Cerebellar nuclear complex (tissue), 1 donor: ENCODE data around the gene WIPI1.
"Not testable (repeated sequence)": the region's sequence is repeated elsewhere in the genome, so short reads cannot be mapped to it uniquely, and the experiment has no call there.

Source experiments
- DNase-seq, 2 experiments: peaks; one replicate each; lab custom pipeline; 2025; lab: John Stamatoyannopoulos, UW

WIPI1 gene

DNA sequence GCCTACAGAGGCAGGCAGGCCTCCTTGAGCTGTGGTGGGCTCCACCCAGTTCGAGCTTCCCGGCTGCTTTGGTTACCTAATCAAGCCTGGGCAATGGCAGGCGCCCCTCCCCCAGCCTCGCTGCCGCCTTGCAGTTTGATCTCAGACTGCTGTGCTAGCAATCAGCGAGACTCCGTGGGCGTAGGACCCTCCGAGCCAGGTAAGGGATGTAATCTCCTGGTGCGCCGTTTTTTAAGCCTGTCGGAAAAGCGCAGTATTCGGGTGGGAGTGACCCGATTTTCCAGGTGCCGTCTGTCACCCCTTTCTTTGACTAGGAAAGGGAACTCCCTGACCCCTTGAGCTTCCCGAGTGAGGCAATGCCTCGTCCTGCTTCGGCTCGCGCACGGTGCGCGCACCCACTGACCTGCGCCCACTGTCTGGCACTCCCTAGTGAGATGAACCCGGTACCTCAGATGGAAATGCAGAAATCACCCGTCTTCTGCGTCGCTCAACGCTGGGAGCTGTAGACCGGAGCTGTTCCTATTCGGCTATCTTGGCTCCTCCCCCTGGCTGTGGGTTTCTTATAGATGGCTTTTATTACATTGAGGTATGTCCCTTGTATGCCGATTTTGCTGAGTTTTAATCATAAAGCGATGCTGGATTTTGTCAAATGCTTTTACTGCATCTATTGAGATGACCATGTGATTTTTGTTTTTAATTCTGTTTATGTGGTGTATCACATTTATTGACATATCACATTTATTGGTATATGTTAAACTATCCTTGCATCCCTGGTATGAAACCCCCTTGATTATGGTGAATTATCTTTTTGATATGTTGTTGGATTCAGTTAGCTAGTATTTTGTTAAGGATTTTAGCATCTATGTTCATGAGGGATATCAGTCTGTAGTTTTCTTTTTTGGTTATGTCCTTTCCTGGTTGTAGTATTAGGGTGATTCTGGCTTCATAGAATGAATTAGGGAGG, 43.4 kb downstream of the WIPI1 start:
- DNase-seq, result not testable (repeated sequence)

- not testable (repeated sequence) for DNase-seq
Observed at GRCh38 chr17:68407656-68408055, 49.6 kb downstream of the WIPI1 start.

DNA sequence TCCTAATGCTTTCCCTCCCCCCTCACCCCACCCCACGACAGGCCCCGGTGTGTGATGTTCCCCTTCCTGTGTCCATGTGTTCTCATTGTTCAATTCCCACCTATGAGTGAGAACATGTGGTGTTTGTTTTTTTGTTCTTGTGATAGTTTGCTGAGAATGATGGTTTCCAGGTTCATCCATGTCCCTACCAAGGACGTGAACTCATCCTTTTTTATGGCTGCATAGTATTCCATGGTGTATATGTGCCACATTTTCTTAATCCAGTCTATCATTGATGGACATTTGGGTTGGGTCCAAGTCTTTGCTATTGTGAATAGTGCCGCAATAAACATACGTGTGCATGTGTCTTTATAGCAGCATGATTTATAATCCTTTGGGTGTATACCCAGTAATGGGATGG, 53.5 kb downstream of the WIPI1 start:
- not testable (repeated sequence) for DNase-seq

GRCh38 chr17:68403122-68403521, 54.2 kb downstream of the WIPI1 start:
- DNase-seq, result no peak

DNA sequence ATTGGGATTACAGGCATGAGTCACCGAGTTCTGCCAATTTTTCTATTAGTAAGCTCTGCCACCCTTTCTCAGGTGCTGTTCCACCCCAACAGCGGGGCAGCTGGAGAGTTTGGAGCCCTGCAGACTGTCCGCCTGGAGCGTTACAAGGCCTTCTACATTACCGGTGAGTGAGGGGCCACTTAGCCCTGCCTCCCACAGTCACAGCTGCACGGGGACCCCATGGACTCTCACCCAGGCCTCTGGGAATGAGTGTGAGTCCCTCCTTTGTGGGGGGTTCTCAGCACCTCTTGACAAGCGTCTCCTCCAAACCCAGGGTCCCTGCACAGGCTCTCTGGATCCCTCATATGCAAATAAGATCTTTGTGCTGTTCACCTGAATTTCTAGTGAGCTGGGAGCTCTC, 56.0 kb downstream of the WIPI1 start:
- DNase-seq, result no peak

DNA sequence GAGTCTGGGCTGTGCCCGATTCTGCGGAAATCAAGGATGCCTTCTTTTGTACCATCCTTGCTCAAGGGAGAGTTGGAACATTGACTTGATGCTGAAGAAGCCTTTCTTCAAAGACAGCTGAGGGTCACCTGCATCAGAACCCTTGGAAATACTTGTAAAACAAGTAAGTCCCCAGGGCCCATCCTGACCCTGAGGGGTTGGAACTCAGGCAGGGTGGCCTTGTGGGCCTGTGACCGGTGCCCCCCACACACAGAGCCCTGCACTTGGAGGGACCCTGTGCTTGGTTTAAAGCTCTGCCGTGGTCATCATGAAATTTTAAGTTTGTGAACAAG, 56.9 kb downstream of the WIPI1 start:
- no peak for DNase-seq

DNA sequence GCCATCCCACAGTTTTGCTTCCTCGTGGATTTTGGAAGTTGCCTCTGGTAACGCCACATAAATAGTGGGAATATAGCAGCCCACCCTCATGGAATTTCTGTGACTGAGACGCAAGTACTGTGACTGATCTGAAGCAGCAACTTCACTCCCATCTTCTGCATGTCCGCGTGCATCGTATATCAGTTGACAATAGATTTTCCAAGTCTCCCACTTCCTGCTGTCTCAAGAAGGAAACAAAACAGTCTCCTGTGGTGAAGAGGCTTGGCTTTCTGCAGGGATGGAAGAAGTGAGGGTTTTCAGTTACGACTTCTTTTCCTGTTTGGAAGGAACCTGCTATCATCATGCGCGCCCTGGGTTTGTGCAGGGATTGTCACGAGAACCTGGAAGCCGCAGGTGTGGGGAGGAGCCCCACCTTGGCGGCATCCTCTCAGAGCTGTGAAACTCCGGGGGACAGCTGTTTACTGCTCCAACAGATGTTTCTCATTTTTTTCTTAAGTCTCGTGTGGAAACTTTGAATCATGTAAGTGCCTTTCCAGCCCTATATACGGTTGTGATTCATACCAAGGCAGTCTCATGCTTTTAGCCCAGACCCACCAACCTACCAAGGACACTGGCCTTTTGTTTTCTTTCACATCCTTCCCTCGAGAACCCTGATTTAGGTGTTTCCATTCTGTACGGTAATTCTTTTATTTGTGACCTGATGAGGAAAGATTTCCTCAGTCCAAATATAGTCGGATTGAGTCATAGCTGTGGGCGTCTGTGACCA, 57.5 kb downstream of the WIPI1 start:
- DNase-seq, result no peak

- DNase-seq, result no peak
Observed at GRCh38 chr17:68398691-68399637, 58.3 kb downstream of the WIPI1 start.

GRCh38 chr17:68397108-68397536, 60.2 kb downstream of the WIPI1 start:
- no peak for DNase-seq

DNA sequence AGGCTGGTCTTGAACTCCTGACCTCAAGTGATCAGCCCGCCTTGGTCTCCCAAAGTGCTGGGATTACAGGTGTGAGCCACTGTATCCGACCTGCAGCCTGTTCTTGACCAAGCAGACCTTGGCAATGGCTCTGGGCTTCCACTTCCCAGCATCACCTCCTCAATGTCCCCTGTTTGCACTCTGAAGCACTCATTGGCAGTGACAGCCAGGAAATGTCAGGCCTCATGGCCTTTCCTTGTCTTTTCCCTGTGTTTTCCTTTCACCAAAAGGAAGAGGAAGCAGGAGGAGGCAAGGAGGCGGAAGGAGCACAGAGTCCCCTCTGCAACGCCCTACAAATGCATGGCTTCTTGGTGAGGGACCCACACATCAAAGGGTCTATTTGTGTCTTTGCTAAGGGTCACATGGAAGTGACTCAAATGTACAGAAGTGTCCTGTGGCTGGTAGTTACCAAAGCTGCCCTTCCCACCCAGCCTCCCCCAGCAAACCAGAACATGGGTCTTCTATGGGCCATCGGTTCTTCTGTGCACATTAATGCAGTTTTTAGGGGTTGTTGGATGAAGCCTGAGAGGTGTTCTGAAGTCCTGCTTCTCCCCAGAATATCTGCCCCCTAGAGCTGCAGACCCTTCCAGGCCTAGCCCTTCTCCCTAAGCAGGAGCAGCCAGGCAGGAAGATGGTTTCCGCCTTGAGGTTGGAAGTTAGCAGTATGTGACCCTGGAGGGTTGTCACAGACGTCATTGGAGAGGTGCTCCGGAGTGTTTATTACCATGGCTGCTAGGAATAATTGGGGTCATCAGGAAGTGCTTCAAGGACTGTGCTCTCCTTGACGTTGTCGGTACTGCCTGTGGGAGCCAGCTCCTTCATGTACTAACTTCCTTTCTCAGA, 60.8 kb downstream of the WIPI1 start:
- DNase-seq, result no peak

DNA sequence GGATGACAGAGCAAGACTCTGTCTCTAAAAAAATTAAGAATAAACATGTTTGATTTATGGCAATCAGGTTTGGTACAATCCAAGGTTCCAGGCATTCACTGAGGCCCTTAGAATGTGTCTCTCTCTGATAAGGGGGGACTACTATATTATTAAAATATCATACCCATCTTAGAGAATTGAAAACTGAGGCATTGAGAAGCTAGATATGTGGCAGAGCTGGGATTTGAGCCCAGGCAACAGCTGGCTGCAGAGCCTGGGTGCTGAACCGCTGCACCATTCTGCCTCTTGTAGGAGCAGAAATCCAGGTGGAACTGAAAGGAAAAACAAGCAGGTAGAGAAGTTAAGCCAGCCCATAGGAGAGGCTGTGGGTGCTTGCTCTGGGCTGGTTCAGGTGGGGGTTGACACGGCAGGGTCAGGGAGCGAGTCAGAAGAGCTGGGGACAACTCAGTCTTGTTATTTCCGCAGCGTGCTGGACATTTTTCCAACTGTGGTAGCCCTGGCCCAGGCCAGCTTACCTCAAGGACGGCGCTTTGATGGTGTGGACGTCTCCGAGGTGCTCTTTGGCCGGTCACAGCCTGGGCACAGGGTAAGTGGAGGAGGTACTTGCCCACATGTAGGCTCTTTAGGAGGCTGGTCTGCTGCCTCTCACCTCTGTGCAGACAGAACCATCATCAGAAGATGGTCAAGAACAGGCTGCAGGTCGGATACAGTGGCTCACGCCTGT, 62.5 kb downstream of the WIPI1 start:
- no peak for DNase-seq

DNA sequence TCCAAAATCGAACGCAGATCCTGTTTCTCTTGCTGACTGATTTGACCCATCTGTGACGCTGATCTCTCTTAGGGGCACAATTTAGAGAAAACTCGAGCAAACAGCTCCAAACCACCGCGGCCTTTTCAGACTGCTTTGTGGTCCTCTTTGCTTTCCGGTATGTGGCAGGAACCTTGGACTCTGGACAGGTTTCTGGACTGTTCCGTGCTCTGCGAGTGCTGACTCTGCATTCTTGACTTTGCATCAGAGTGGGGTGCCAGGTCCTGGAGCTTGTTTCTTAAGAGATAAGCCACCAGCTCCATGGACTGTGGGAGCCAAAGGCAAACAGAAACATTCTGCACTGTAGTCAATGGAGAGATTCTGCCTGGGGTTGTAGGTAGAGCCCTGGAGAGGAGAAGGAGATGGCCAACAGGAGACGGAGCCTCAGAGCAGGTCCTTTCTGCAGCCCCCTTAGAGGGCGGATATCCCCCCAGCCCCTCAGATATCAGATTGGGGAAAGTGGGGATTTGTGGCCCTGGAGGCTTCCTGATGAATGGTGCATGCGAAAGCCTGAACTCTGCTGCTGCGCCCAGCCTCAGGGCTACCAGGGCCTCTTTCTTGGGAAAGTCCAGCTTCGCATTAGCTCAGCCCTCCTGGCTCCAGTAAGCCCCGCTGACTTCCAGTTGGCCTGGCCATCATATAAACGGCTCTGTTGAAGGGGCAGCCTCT, 65.6 kb downstream of the WIPI1 start:
- DNase-seq, result no peak

- DNase-seq, result no peak
Observed at GRCh38 chr17:68390888-68391545, 66.3 kb downstream of the WIPI1 start.

- no peak for DNase-seq
Observed at GRCh38 chr17:68389041-68389440, 68.3 kb downstream of the WIPI1 start.

- DNase-seq, result no peak
Observed at GRCh38 chr17:68387435-68388218, 69.7 kb downstream of the WIPI1 start.

DNA sequence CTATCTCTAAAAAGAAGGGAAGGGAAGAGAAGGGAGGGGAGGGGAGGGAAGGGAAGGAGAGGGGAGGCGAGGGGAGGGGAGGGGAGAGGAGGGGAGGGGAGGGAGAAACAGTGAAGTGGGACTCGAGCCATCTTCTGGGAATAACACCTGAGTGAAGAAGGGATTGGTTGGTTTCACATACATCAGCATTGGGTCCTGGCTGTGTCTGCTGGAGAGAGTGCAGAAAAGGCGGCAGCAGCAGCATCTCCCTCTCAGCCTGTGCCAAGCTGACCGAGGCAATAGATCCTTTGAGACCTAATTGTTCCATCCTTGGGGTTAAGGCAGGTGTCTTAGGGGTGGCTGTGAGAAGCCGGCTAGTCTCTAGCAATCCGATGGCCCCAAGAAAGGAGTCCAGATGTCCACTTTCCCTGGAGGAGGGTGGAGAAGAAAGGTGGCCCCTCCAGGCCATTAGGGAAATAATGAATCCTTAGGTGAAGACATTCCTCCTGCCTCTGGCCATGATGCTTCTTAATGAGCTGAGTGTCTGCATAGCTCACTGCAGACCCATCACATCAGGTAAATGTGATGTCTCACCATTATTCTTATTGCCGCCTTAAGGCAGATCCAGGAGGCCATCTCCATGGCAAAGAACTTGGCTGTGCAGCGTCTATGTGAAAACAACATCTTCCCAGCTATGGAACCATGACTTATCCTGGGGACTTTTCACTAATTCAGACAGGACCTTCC, 71.6 kb downstream of the WIPI1 start:
- no peak for DNase-seq

- DNase-seq, result no peak
Observed at GRCh38 chr17:68384941-68385340, 72.4 kb downstream of the WIPI1 start.

DNA sequence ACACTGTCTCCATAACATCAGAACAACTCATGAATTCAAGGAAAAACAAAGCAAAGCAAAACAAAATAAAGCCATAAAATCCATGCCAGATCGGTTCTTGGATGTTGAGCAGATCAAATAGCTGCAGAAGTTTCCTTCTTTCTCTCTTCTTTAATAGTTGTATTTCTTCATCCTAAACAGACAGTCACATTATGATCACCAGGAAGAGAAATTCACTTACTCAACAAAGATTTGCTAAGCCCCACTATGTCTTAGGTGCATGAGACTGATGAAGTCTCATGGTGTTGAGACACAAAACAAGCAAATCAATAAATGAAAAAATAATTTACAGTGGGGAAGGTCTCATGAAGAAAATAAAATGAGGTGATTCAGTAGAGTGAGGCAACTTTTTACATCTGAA, 72.8 kb downstream of the WIPI1 start:
- DNase-seq, result no peak
